Sigmoid colon (tissue), 7 donors: ENCODE results near the gene TAX1BP3. TPM values are rescaled to one million over a fixed set of nuclear protein-coding genes. Genes with fewer than 3 reads are reported as not detected.

ENCODE experiments used
- DNase-seq: peaks from one replicate; pipeline ENCODE4 v3.0.0-alpha.2; 2019
- H3K27ac ChIP-seq, 4 donors: fragments of 200-600 bp; sonication (generic); one replicate each; pipeline ENCODE4 v1.5.1; 2016 to 2019; ENCODE audit warnings: mild to moderate bottlenecking in 1 of 4
- H3K27me3 ChIP-seq, 3 donors: fragments of 200-600 bp; sonication (generic); one replicate each; pipeline ENCODE4 v1.5.1; 2019; ENCODE audit warnings: mild to moderate bottlenecking in 1 of 3
- H3K36me3 ChIP-seq, 4 donors: fragments of 200-600 bp; sonication (generic); one replicate each; pipeline ENCODE4 v1.5.1; 2016 to 2019
- H3K4me1 ChIP-seq, 4 donors: fragments of 200-600 bp; sonication (generic); one replicate each; pipeline ENCODE4 v1.5.1; 2017 to 2019
- H3K4me3 ChIP-seq, 4 donors: fragments of 200-600 bp; sonication (generic); one replicate each; pipeline ENCODE4 v1.5.1; 2017 to 2019; ENCODE audit warnings: mild to moderate bottlenecking in 2 of 4, moderate library complexity in 1 of 4
- H3K9me3 ChIP-seq, 4 donors: fragments of 200-600 bp in 3 of 4; sonication (generic) in 3 of 4; one replicate each; pipeline versions ENCODE4 v1.5.1 to v1.6.1; 2013 to 2019
- EP300 ChIP-seq, 4 donors: sonication (generic); formaldehyde crosslinking; IDR thresholded peaks; one replicate each; pipeline ENCODE4 v1.6.1; 2017; ENCODE audit warnings: antibody characterized with exemption in 4 of 4
- POLR2A ChIP-seq, 2 donors: fragments of 450-650 bp; IDR thresholded peaks; one replicate each; pipeline ENCODE4 v1.6.1; 2016; ENCODE audit warnings: antibody characterized with exemption in 2 of 2, mild to moderate bottlenecking in 2 of 2, moderate library complexity in 2 of 2
- POLR2AphosphoS5 ChIP-seq, 4 donors: sonication (generic); formaldehyde crosslinking; IDR thresholded peaks; one replicate each; pipeline ENCODE4 v1.6.1; 2017; ENCODE audit warnings: antibody characterized with exemption in 4 of 4
- WGBS, 2 donors: extraction: QIAGEN DNeasy Blood & Tissue Kit; methylation state at CpG; one replicate each; pipeline ENCODE4 v1.1.7; 2013; 5-methylcytosine and 5-hydroxymethylcytosine counted together
- intact Hi-C: fragments of 100-400 bp; cut with DNase I; formaldehyde crosslinking; loops from one replicate; pipeline ENCODE4 v1.15.1; 2023
- polyA plus RNA-seq, 3 donors: library from polyadenylated mRNA; stranded (reverse); fragments of 200-250 nt; gene quantifications; one replicate each; pipeline ENCODE4 v1.2.3, GENCODE V29; 2013
- total RNA-seq, 4 donors: library from RNA; depleted of rRNA; stranded (reverse); fragments of >200 nt; gene quantifications; one replicate each; pipeline ENCODE4 v1.1.0, GENCODE V29; 2016
- TF ChIP-seq, protein P1 (sequence below), 4 experiments: fragments of 450-650 bp in 3 of 4; fragments of 200-600 bp in 1 of 4; IDR thresholded peaks; one replicate each; pipeline ENCODE4 v1.5.1; 2016 to 2019; ENCODE audit warnings: antibody characterized with exemption in 4 of 4, mild to moderate bottlenecking in 3 of 4, moderate library complexity in 2 of 4
- donor health status: healthy with polysubstance abuse.
- donor health status: Bipolar disorder and iron deficiency.
- donor health status: healthy.

The TAX1BP3 gene
- total and polyA plus RNA-seq, 7 donors: 58.1 to 363 (median 92.0) TPM

DNA sequence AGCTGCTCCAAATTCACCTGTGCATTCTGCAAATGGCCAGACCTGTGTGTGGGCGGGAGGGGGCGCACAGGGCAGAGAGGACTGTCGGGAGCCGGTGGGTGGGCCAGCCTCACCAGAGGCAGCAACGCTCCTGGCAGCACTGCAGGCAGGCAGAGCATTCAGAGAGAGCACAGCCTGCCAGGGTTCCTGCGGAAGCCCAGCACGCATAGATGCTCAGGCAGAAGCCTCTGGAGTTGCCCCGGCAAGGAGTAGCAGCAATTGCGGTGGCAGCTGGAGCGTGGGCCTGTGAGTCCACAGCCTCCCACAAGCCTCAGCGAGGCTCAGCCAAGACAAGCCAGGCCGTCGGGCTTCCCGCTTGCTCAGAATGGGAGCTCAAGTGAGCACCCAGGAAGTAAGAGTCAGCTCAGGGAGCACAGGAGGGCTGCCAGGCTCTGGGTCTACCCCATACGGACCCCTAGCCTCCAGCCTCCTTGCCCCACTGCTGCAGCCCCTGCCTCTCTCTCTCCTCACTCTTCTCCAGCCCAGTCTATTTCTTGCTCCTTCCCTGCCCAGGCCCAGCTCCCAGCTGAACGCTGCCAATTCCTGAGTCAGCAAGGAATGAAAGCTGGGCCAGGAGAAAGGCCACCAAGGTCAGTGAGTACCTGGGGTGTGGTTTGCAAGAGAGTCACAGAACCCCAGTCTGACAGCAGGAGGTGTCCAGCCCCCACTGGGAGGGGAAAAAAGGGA is 9.9 kb upstream of the TAX1BP3 start:
- 80 to 81% methylated on average over 16 of the region's 16 CpGs for WGBS, 2 donors
- H3K4me3 ChIP-seq: no peak overlapping the region
- H3K9me3 ChIP-seq: no peaks in the 10 kb centered on the region
- TF ChIP-seq POLR2A (IDR thresholded peaks at IDR 0.05) (no peak), EP300 (IDR thresholded peaks at IDR 0.05) (no peak), POLR2AphosphoS5 (IDR thresholded peaks at IDR 0.05) (no peak)
- TF ChIP-seq, protein P1, sequence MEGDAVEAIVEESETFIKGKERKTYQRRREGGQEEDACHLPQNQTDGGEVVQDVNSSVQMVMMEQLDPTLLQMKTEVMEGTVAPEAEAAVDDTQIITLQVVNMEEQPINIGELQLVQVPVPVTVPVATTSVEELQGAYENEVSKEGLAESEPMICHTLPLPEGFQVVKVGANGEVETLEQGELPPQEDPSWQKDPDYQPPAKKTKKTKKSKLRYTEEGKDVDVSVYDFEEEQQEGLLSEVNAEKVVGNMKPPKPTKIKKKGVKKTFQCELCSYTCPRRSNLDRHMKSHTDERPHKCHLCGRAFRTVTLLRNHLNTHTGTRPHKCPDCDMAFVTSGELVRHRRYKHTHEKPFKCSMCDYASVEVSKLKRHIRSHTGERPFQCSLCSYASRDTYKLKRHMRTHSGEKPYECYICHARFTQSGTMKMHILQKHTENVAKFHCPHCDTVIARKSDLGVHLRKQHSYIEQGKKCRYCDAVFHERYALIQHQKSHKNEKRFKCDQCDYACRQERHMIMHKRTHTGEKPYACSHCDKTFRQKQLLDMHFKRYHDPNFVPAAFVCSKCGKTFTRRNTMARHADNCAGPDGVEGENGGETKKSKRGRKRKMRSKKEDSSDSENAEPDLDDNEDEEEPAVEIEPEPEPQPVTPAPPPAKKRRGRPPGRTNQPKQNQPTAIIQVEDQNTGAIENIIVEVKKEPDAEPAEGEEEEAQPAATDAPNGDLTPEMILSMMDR (IDR thresholded peaks at IDR 0.05): no peak
- intact Hi-C loops: no loop called here
- no peak for DNase-seq
- H3K27ac ChIP-seq: no peak overlapping the region
- peaks cover 0 to 24% (median 0%) of the 10 kb centered on the region in 3 donors for H3K27me3 ChIP-seq
- H3K36me3 ChIP-seq: no peaks in the 10 kb centered on the region
- no peaks in the 10 kb centered on the region for H3K4me1 ChIP-seq

DNA sequence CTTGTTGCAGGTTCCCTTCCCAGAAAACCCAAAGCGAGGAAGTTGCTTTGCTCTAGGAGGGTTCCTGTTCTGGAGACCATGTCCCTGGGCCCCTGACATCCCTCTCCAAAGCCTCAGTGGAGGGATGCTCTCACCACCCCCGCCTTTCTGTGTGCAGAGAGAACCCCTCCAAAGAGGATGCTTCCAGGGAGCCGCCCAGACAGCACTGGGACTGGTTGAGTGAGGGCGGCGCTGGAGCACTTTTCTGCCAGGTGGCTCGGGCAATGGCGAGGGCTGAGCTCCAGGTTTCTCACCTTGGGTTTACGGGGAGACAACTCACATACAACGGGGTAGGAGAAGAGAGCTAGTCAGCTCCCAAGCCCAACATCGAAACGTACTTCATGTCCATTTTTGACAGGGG is 7.5 kb upstream of the TAX1BP3 start:
- no peak overlapping the region for H3K27ac ChIP-seq
- H3K36me3 ChIP-seq: no peaks in the 10 kb centered on the region
- no peak for TF ChIP-seq POLR2AphosphoS5 (IDR thresholded peaks at IDR 0.05)
- intact Hi-C loops: no loop called here
- DNase-seq: no peak
- 82 to 89% methylated on average over 11 of the region's 11 CpGs for WGBS, 2 donors
- no peak overlapping the region for H3K4me3 ChIP-seq
- H3K4me1 ChIP-seq: no peaks in the 10 kb centered on the region
- peaks cover 0 to under 1% (median 0%) of the 10 kb centered on the region in 3 donors for H3K27me3 ChIP-seq
- H3K9me3 ChIP-seq: no peaks in the 10 kb centered on the region

DNA sequence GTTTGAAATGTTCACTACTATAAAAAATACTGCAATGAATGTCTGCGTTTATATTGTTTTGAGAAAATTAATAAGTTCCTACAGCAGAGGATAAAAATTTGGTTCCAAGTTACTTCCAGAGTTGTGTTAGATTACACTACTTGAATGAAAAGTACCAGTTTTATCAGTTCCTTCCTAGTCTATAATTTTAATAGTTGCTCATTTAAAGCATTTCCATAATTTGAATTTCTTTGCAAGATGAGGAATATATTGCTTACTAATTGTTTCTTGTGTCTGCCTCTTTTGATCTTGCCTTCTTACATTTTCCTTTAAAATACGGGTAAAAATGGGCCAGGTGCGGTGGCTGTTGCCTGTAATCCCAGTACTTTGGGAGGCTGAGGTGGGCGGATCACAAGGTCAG is 4.2 kb upstream of the TAX1BP3 start:
- H3K9me3 ChIP-seq: no peaks in the 10 kb centered on the region
- 94 to 96% methylated on average over 4 of the region's 4 CpGs for WGBS, 2 donors
- DNase-seq: no peak
- no peaks in the 10 kb centered on the region for H3K36me3 ChIP-seq
- no peak for TF ChIP-seq POLR2AphosphoS5 (IDR thresholded peaks at IDR 0.05)
- TF ChIP-seq, protein P1 (IDR thresholded peaks at IDR 0.05): no peak
- no peak overlapping the region for H3K27ac ChIP-seq
- intact Hi-C loops: no loop called here
- no peaks in the 10 kb centered on the region for H3K27me3 ChIP-seq
- H3K4me1 ChIP-seq: peaks cover 0 to 21% (median 17%) of the 10 kb centered on the region in 4 donors
- H3K4me3 ChIP-seq: no peak overlapping the region

DNA sequence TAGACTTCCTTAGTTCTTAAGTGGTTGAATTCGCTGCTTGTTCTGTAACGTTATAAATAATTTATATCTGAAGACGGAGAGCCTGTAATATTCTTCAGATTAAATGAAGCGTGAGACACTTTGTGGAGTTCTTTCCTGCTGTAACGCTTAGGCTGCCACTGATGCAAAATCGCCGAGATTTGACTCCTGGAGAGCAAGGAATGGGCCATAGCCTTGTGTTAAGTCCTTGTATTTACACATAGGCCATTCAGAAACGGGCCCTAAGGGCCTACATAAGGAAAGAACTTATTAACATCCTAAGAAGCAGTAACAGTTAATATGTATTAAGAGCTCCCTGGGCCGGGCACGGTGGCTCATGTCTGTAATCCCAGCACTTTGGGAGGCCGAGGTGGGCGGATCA is 1.2 kb upstream of the TAX1BP3 start:
- Histone ChIP-seq H3K27ac (peak overlapping the region in 3 of 4 donors; percentile 94 to 98 (median 97)), H3K4me3 (peak overlapping the region; percentile 91 to 97 (median 96)), H3K9me3 (no peaks in the 10 kb centered on the region), H3K4me1 (peaks cover 0 to 43% (median 40%) of the 10 kb centered on the region in 4 donors), H3K36me3 (peaks cover 0 to 6% (median 3%) of the 10 kb centered on the region in 4 donors), H3K27me3 (no peaks in the 10 kb centered on the region)
- intact Hi-C loops: loop anchor here (5.0 to 10.0 kb wide), 2 partner anchors 53 to 625 kb away; partner anchors contain the start of gene HASPIN
- TF ChIP-seq EP300 (IDR thresholded peaks at IDR 0.05) (no peak), POLR2A (IDR thresholded peaks at IDR 0.05) (no peak), POLR2AphosphoS5 (IDR thresholded peaks at IDR 0.05) (no peak)
- TF ChIP-seq, protein P1 (IDR thresholded peaks at IDR 0.05): no peak
- WGBS, 2 donors: 38 to 54% methylated on average over 12 of the region's 12 CpGs
- DNase-seq: no peak

DNA sequence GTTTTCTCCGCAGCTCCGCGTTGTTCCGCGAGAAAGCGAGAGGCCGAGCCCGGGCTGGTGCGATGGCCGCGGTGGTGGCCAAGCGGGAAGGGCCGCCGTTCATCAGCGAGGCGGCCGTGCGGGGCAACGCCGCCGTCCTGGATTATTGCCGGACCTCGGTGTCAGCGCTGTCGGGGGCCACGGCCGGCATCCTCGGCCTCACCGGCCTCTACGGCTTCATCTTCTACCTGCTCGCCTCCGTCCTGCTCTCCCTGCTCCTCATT is 638 bp upstream of the TAX1BP3 start:
- no peaks in the 10 kb centered on the region for H3K9me3 ChIP-seq
- TF ChIP-seq EP300 (IDR thresholded peaks at IDR 0.05) (no peak), POLR2A (IDR thresholded peaks at IDR 0.05) (no peak), POLR2AphosphoS5 (IDR thresholded peaks at IDR 0.05) (no peak)
- TF ChIP-seq, protein P1 (IDR thresholded peaks at IDR 0.05): no peak
- peak overlapping the region; percentile 91 to 97 (median 96) for H3K4me3 ChIP-seq
- 0 to 2% methylated on average over 32 of the region's 32 CpGs for WGBS, 2 donors
- H3K36me3 ChIP-seq: peaks cover 0 to 10% (median 8%) of the 10 kb centered on the region in 4 donors
- peak overlapping the region; percentile 94 to 98 (median 98) for H3K27ac ChIP-seq
- no peak for DNase-seq
- no peaks in the 10 kb centered on the region for H3K27me3 ChIP-seq
- intact Hi-C loops: loop anchor here (5.0 to 10.0 kb wide), 2 partner anchors 53 to 624 kb away; partner anchors contain the start of gene HASPIN
- H3K4me1 ChIP-seq: peaks cover 0 to 43% (median 40%) of the 10 kb centered on the region in 4 donors
